Measurements from ENCODE around the gene NFKBIB. TPM values are rescaled to one million over a fixed set of nuclear protein-coding genes. Genes with fewer than 3 reads are reported as not detected.

NFKBIB gene
- total RNA-seq, 1 experiment from 2014 or later = 39.8 TPM

DNA sequence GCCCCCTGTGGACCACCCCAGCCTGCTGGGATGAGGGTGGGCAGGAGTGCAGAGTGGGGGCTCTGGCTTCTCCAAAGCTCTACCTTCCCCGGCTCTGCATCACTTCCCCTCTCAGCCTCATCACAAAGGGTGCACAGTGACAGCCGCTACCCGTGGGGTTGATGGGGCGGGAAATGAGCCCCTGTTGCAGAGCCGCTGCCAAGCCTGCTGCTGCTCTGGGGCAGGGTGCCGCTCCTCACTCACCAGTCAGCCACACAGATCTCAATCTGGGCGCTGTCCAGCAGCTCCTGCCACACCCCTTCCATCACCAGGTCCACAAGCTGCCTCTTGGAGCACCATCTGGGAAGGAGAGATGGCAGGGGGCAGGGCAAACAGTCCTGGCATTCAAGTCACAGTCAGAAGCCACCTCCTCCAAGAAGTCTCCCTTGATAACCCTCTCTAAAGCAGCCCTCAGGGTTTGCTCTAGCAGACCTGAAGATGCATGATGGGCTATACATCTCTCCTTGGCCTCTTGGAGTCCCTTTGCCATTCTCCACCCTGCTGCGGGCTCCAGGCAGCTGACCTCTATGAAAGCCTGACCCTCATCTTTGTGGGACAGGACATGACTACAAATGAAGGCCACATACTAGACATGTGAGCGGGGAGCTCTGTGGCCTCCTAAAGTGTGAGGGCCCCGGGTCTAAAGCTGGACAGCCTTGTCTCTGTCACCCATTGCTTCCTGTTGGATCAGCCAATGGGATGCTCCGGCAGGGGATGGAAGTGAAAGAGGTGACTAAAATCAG is 46.7 kb downstream of the NFKBIB start:
- Mint-ChIP-seq H3K4me3 (no peak overlapping the region), H3K4me1 (peaks cover 5% of the 10 kb centered on the region), H3K27ac (no peak overlapping the region), H3K36me3 (peaks cover 5% of the 10 kb centered on the region), H3K9me3 (peaks cover 4% of the 10 kb centered on the region; the same call in 1 of the 2 replicates), H3K27me3 (ENCODE audit: low read depth) (peaks cover 13% of the 10 kb centered on the region)
- ChIA-PET CTCF (interaction anchor here (2.4 kb wide), 1 partner anchor 15 kb away, joined by 11 read pairs; the partner anchor contains the start of genes MRPS12 and SARS2), POLR2A (no interaction called here)
- no peak for ATAC-seq
- no peak for DNase-seq (ENCODE audit: low spot score)
- no peak for TF ChIP-seq CREB1 (CRISPR knock-in tag; IDR thresholded peaks at IDR 0.05)
- no peak for TF ChIP-seq JUN (CRISPR knock-in tag; IDR thresholded peaks at IDR 0.05)
- no peak for TF ChIP-seq EMX1 (CRISPR knock-in tag; IDR thresholded peaks at IDR 0.05)
- TF ChIP-seq, protein P1, sequence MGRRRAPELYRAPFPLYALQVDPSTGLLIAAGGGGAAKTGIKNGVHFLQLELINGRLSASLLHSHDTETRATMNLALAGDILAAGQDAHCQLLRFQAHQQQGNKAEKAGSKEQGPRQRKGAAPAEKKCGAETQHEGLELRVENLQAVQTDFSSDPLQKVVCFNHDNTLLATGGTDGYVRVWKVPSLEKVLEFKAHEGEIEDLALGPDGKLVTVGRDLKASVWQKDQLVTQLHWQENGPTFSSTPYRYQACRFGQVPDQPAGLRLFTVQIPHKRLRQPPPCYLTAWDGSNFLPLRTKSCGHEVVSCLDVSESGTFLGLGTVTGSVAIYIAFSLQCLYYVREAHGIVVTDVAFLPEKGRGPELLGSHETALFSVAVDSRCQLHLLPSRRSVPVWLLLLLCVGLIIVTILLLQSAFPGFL (CRISPR knock-in tag; IDR thresholded peaks at IDR 0.05; ENCODE audit: borderline replicate concordance) = no peak
- TF ChIP-seq ZNF219 (CRISPR knock-in tag; IDR thresholded peaks at IDR 0.05; ENCODE audit: borderline replicate concordance) = no peak
- TF ChIP-seq ETV6 (CRISPR knock-in tag; IDR thresholded peaks at IDR 0.05) = no peak
- no peak for TF ChIP-seq FOXP1 (CRISPR knock-in tag; IDR thresholded peaks at IDR 0.05; ENCODE audit: borderline replicate concordance)
- TF ChIP-seq, protein P2, sequence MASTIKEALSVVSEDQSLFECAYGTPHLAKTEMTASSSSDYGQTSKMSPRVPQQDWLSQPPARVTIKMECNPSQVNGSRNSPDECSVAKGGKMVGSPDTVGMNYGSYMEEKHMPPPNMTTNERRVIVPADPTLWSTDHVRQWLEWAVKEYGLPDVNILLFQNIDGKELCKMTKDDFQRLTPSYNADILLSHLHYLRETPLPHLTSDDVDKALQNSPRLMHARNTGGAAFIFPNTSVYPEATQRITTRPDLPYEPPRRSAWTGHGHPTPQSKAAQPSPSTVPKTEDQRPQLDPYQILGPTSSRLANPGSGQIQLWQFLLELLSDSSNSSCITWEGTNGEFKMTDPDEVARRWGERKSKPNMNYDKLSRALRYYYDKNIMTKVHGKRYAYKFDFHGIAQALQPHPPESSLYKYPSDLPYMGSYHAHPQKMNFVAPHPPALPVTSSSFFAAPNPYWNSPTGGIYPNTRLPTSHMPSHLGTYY (CRISPR knock-in tag; IDR thresholded peaks at IDR 0.05) = no peak
- TF ChIP-seq, protein P3, sequence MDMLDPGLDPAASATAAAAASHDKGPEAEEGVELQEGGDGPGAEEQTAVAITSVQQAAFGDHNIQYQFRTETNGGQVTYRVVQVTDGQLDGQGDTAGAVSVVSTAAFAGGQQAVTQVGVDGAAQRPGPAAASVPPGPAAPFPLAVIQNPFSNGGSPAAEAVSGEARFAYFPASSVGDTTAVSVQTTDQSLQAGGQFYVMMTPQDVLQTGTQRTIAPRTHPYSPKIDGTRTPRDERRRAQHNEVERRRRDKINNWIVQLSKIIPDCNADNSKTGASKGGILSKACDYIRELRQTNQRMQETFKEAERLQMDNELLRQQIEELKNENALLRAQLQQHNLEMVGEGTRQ (CRISPR knock-in tag; IDR thresholded peaks at IDR 0.05) = no peak
- TF ChIP-seq, protein P4, sequence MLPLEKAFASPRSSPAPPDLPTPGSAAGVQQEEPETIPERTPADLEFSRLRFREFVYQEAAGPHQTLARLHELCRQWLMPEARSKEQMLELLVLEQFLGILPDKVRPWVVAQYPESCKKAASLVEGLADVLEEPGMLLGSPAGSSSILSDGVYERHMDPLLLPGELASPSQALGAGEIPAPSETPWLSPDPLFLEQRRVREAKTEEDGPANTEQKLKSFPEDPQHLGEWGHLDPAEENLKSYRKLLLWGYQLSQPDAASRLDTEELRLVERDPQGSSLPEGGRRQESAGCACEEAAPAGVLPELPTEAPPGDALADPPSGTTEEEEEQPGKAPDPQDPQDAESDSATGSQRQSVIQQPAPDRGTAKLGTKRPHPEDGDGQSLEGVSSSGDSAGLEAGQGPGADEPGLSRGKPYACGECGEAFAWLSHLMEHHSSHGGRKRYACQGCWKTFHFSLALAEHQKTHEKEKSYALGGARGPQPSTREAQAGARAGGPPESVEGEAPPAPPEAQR (CRISPR knock-in tag; IDR thresholded peaks at IDR 0.05) = no peak
- TF ChIP-seq ZNF423 (CRISPR knock-in tag; IDR thresholded peaks at IDR 0.05) = no peak
- TF ChIP-seq ZNF138 (CRISPR knock-in tag; conservative IDR thresholded peaks at IDR 0.05) = no peak
- no peak for TF ChIP-seq TEAD4 (CRISPR knock-in tag; IDR thresholded peaks at IDR 0.05)
- TF ChIP-seq, protein P5, sequence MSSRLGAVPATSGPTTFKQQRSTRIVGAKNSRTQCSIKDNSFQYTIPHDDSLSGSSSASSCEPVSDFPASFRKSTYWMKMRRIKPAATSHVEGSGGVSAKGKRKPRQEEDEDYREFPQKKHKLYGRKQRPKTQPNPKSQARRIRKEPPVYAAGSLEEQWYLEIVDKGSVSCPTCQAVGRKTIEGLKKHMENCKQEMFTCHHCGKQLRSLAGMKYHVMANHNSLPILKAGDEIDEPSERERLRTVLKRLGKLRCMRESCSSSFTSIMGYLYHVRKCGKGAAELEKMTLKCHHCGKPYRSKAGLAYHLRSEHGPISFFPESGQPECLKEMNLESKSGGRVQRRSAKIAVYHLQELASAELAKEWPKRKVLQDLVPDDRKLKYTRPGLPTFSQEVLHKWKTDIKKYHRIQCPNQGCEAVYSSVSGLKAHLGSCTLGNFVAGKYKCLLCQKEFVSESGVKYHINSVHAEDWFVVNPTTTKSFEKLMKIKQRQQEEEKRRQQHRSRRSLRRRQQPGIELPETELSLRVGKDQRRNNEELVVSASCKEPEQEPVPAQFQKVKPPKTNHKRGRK (CRISPR knock-in tag; IDR thresholded peaks at IDR 0.05; ENCODE audit: borderline replicate concordance) = no peak

DNA sequence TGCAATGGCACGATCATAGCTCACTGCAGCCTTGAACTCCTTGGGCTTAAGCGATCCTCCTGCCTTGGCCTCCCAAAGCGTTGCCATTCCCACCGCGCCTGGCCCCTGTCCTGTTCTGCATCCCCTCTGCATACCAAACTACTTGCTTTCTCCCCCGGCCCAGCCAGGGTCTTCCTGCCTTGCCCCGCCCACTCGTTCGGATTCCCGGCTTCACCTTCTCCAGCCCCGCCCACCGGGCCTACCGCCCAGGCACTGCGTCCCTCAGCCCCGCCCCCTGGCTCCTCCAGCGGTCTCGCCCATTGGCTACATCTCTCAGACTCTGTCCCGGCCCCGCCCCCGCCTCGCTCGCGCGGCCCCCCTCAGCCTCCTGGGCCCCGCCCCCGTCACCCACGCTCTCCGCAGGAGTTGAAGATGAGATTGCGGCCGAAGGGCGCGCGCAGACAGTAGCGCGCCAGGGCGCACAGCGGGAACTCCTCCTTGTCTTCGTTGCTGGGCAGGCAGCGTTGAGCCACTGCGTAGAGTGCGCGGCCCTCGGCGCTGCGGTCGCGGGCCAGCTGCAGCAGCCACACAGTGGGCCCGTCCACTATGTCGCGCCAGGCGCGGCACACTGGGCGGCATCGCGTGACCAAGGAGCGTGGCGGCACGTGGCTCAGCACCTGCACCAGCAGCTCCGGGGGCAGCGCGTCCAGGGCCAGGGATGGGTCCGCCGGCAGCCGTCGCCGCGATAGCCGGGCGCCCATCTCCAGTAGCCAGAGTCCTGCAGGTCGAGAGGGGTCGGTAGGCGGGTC is 50.0 kb downstream of the NFKBIB start:
- peak overlapping the region; percentile 14 for H3K27ac Mint-ChIP-seq
- CTCF ChIA-PET = interaction anchor here (0.7 to 1.7 kb wide), 6 partner anchors 10 to 698 kb away, joined by 3 to 6 read pairs (median 4); partner anchors contain the start of genes MRPS12 and SARS2
- TF ChIP-seq SMAD3 (CRISPR knock-in tag; IDR thresholded peaks at IDR 0.05; ENCODE audit: borderline replicate concordance) (peak; percentile 88; the same call in 1 of the 2 replicates), ZNF416 (CRISPR knock-in tag; IDR thresholded peaks at IDR 0.05) (peak; percentile 76; the same call in 1 of the 2 replicates), MXD4 (CRISPR knock-in tag; IDR thresholded peaks at IDR 0.05; ENCODE audit: borderline replicate concordance) (no peak)
- TF ChIP-seq, protein P6, sequence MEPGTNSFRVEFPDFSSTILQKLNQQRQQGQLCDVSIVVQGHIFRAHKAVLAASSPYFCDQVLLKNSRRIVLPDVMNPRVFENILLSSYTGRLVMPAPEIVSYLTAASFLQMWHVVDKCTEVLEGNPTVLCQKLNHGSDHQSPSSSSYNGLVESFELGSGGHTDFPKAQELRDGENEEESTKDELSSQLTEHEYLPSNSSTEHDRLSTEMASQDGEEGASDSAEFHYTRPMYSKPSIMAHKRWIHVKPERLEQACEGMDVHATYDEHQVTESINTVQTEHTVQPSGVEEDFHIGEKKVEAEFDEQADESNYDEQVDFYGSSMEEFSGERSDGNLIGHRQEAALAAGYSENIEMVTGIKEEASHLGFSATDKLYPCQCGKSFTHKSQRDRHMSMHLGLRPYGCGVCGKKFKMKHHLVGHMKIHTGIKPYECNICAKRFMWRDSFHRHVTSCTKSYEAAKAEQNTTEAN (CRISPR knock-in tag; IDR thresholded peaks at IDR 0.05) = peak; percentile 51; the same call in 1 of the 2 replicates
- TF ChIP-seq, protein P7, sequence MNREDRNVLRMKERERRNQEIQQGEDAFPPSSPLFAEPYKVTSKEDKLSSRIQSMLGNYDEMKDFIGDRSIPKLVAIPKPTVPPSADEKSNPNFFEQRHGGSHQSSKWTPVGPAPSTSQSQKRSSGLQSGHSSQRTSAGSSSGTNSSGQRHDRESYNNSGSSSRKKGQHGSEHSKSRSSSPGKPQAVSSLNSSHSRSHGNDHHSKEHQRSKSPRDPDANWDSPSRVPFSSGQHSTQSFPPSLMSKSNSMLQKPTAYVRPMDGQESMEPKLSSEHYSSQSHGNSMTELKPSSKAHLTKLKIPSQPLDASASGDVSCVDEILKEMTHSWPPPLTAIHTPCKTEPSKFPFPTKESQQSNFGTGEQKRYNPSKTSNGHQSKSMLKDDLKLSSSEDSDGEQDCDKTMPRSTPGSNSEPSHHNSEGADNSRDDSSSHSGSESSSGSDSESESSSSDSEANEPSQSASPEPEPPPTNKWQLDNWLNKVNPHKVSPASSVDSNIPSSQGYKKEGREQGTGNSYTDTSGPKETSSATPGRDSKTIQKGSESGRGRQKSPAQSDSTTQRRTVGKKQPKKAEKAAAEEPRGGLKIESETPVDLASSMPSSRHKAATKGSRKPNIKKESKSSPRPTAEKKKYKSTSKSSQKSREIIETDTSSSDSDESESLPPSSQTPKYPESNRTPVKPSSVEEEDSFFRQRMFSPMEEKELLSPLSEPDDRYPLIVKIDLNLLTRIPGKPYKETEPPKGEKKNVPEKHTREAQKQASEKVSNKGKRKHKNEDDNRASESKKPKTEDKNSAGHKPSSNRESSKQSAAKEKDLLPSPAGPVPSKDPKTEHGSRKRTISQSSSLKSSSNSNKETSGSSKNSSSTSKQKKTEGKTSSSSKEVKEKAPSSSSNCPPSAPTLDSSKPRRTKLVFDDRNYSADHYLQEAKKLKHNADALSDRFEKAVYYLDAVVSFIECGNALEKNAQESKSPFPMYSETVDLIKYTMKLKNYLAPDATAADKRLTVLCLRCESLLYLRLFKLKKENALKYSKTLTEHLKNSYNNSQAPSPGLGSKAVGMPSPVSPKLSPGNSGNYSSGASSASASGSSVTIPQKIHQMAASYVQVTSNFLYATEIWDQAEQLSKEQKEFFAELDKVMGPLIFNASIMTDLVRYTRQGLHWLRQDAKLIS (CRISPR knock-in tag; IDR thresholded peaks at IDR 0.05; ENCODE audit: borderline replicate concordance) = no peak; the same call in none of the 2 replicates

More for the DNA sequence above, 50.0 kb downstream of the NFKBIB start:
- Mint-ChIP-seq H3K4me1 (peaks cover 11% of the 10 kb centered on the region), H3K4me3 (peak overlapping the region; percentile 74), H3K27me3 (ENCODE audit: low read depth) (peaks cover 6% of the 10 kb centered on the region), H3K36me3 (peaks cover under 1% of the 10 kb centered on the region; the same call in 1 of the 2 replicates), H3K9me3 (no peaks in the 10 kb centered on the region)
- POLR2A ChIA-PET = no interaction called here
- DNase-seq (ENCODE audit: low spot score) = peak; percentile 100
- peak; percentile 92 for ATAC-seq

Measured in WTC11 (cell line).